Stromal cell of bone marrow (primary cell): Measurements from ENCODE around the gene HERPUD1.
A peak's percentile ranks its signal among the peaks of the same experiment; 100 is the strongest.

ENCODE experiments used
- DNase-seq: peaks from one replicate; pipeline ENCODE4 v3.0.0-alpha.2; 2012; ENCODE audit warnings: low read depth

Gene HERPUD1

DNA sequence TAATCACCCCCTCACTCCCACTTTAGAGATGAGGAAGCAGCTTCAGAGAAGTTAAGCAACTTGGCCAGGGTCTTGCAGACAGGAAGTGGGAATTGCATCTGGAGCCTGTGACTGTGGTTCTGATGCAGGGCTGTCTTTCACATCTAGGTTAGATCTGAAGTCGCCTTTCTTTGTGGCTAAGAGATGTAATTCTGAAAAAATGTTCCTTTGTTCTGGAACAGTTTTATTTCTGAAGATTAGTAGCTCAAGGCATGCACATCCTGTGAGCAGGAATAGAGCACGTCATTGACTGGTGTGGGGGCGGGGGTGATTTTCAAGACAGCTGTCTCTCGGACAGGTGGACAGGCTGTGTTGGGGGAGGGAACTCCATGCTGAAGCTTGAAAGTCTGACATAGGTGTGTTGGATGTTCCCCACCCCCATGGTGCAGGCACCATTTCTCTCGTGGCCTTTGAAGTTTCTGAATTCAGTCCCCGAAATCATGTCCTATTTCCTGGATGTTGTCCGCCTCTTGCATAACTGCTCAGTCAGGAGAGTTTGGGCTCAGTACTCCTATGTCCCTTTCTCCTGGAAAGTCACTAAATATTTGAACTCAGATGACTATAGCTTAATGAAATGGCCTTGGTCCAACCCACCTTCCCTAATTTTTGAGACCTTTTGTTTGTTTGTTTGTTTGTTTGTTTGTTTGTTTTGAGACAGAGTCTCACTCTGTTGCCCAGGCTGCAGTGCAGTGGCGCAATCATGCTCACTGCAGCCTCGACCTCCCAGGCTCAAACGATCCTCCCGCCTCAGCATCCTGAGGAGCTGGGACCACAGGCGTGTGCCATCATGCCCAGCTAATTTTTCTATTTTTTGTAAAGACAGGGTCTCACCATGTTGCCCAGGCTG, 21.0 kb upstream of the HERPUD1 start:
- no peak for DNase-seq

DNA sequence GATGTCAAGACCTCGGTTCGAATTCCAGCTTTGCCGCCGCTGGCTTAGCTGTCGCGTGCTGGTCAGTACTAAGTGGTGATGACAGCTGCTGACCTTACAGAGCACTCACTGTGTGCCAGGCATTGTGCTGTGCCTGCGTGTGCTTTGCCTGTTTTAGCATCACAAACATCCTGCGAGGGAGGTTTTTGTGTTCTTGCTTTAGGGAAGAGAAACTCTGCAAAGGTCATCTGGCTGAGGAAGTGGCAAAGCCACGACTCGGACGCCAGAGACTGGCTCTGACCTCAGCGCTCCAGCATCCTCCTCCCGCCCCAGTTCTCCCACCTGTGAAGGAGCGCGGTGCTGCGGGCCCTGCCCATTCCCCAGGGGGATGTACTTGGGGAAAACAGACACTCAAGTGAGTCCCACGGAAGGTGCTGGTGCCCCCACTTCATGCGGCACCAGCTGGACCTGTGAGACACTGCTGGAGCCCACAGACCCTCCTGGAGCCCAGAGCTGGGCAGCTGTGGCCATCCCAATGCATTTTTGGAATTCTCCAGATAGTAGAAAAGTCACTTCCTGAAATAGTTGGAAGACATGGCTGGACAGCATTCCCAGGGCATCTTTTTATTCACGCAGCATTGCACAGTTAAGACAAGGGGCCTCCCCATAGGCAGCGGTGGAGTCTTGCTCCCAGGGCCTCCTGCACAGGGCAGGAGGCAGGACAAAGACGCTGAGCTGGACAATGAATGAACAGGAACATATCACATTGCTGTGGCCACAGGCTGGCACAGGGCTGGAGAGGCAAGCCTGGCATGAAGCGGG, 20.0 kb upstream of the HERPUD1 start:
- no peak for DNase-seq

DNA sequence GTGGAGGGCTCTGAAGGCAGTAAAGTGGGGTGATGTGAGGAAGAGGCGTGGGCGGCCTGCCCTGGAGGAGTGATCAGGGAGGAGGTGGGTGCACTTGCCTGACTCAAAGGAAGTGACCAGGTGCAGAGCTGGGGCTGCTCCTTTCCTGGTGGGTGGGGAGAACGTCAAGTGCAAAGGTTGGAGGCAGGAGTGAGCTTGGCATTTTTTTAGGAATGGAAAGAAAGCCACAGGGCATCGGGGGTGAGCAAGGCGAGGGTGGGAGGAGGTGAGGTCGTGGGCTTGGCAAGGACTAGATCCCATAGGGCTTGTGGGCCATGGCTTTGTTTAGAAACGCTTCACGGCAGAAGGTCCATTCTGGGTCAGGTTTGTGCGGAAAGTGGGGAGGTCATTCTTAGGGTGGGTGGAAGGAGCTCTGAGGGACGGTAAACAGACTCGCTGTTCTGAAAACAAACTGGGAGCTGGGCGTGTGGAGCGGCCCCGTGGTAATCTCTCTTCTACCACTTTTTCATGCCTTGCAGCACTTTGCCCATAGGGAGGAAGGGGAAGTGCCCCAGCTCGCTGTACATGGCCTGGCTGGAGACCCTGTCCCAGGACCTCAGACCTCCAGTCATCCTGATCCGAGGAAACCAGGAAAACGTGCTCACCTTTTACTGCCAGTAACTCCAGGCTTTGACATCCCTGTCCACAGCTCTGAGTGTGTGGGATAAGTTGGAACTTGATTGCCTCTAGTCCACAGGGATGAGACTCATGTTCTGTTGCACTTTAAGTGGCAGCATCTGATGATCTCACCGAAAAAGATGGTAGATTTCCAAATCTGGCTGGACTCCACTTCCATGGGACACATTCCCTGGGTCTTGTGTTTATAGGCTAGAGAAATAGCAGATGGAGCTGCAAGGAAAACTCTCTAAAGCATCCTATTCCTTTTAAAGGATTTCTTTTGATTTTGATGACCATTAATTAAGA, 18.9 kb upstream of the HERPUD1 start:
- peak; percentile 84 for DNase-seq

DNA sequence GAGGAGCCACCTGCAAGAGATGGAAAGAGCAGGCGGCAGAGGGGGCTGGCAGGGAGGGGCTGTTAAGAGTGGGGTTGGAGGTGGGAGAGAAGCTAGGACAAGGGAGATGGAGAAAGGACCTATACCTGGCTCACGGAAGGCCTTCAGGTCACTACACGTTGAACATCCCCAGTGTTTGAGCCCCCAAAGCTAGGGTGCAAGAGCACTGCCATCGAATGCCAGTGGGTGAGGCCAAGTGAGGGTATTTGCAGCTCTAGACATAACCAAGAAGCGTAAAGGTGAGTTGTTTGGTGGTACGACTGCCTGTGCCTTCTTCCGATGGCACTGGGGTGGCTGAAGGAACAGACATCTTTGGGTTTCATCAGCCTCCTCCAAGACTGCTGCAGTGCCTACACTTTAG, 17.0 kb upstream of the HERPUD1 start:
- no peak for DNase-seq

DNA sequence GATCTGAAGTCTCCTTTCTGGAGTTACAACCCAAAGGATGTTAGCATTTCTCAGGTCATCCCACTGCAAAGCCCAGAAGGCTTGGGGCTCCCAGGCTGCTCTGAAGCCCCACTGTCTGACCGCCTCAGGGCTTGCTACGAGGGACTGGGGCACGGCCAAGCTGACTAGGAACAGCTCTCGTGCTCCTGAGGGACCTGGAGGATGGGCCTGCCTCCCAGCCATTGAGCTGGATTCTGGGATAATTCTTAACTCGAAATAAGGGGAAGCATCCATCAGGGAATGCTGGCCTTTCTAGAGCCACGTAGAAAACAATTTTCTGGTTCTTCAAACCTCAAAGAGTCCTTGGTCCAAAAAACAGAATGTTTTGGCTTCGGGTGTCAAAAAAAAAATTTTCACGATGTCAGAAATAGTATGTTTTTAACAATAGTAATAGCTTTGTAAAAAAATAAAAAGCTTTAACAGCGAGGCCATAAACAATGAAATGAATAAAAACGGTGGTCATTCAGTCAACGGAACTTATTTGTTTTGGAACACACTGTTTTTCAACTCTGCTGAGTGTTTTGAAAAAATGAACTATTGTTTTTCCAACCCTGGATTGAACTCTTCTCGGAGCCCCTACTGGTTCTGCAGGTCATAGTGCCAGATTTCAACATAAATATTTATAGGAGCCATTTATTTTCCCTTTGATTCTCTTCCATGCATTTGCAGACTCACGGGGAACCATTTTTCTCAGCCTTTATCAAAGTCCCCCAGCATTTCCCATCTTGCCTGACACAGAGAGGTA, 16.4 kb upstream of the HERPUD1 start:
- DNase-seq: peak; percentile 42

DNA sequence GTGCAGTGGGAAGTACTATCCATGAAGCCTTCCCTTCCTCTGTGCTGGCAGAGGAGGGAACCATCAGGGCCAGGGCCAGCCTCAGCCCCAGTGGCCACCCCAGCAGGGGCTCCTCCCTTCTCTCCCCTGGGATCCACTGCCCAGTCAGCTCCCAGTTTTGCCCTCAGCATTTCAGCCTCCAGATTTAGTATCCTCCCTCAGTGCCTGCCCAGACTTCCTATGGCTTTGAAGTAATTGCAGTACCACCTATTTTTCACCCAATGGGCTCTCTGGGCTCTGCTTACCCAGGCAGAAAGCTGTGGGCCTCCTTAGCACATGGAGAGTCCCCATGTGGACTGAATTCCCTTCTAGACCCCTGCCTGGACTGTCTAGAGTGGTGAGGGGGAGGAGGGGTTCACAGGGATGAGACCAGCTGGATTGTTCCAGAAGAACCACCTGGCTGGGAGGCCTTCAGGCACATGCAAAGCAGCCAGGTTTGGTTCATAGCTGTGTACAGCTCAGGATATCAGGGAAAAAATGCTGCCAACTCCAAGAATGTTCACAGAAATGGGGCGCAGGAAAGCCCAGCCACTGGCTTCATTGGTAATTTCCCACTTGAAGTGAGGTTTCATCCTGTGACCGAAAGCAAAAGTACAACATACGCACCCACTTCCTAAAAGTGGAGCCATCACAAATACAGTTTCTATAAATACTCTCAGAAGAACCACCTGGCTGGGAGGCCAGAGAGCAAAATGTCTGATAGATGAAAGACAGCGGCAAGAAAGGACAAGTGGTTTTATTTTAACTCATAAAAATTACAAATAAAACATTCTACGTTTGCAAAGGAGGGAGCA, 15.2 kb upstream of the HERPUD1 start:
- DNase-seq: no peak

DNA sequence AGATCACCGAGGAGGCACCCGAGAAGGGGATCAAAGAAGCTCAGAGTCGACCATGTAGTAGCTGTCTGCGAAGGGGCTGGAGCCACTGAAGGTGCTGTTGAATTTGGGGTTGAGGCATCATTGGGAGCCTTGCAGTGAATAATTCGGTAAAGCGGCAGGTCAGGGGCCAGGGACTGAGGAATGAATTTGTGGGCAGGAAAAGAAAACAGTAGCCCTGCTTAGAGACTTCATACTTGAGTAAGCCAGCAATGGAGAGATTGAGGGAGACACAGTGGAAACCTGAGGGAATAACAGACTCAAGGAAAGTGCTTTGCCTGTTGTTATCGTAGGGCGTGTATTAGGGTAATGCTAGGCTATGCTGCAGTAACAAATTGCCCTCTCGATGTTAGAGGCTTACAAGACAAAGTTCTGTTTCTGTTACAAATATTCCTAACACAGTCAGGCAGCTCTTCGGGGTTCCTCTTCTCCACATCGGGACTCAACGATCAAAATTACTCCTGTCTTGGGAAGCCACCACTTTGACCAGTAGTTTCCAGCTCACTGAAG, 13.4 kb upstream of the HERPUD1 start:
- no peak for DNase-seq

DNA sequence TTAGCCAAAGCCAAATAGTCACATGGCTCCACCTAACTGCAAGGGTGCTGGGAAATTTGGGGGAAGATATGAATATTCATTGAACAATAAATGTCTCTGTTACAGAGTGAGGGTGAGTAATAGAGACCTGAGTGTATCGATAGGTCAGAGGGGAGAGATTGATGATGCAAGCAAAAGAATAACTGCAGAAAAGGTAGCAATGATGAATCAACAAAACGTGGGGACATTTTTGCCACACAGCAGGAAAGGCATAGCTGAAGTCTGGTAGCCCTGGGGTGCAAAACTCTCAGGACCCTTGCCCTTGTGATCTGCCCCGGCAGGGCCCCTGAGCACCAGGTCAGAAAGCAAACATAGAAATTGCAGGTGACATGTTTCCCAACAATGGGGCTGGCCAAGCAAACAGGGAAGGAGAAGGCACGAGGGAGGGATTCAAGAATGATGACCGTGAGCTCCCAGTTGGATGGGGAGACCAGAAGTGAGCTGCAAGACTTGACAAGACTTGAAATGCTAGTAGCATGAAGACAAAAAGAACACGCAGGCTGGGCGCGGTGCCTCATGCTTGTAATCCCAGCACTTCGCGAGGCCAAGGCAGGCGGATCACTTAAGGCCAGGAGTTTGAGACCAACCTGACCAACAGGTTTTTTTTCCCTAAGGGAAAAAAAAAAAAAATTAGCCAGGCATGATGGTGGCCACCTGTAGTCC, 12.7 kb upstream of the HERPUD1 start:
- no peak for DNase-seq

DNA sequence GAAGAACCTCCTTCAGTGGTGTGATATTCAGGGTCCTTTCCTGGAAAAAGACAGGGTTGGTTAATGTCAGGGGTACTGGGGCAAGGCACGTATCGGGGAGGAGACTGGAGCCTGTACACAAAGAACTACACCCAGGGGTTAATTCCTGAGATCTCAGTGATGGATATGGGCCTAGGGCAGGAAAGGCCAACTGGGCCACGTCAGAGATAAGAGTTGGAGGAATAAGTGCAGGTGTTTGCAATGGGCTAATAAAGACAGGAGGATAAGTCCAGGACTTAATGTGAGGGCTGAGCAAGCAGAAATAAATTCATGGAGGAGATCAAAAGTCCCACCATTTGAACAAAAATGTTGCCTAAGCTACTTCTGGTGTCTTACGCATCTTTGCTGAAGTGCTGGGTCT, 10.4 kb upstream of the HERPUD1 start:
- DNase-seq: no peak

DNA sequence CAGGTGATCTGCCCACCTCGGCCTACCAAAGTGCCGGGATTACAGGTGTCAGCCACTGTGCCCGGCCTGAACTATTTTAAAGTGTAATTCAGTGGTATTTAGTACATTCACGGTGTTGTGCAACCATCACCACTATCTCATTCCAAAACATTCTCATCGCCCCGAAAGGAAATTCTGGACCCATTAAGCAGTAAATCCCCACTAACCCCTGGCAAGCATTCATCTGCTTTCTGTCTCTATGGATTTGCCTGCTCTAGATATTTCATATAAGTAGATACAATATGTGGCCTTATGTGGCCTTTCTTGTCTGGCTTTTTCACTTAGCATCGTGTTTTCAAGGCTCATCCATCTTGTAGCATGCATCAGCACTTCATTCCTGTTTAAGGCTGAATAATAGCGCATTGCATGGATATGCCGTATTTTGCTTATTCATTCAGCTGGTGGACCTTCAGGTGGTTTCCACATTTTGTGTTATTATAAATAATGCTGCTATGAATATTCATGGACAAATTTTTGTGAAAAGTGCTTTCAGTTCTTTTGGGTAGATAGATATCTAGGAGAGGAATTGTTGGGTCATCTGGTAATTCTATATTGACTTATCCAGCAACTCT, 8.4 kb upstream of the HERPUD1 start:
- DNase-seq: no peak

DNA sequence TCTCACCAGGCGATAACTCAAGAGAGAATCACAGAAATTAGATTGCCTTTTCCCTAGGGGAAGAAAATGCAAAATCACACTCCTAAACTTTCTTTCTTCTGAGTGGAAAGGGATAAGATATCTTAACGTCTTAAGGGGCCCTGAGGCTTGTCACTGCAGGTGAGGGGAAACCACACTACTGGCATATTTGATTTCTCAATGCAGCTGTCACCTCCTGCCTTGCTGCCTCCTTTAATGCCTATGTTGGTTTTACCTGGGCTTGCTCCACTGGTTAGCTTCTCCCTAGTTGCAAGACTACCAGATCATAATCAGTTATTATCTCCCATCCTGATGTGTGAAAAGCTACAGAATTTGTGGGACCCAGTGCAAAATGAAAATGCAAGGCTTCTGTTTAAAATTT, 4.5 kb upstream of the HERPUD1 start:
- DNase-seq: no peak

DNA sequence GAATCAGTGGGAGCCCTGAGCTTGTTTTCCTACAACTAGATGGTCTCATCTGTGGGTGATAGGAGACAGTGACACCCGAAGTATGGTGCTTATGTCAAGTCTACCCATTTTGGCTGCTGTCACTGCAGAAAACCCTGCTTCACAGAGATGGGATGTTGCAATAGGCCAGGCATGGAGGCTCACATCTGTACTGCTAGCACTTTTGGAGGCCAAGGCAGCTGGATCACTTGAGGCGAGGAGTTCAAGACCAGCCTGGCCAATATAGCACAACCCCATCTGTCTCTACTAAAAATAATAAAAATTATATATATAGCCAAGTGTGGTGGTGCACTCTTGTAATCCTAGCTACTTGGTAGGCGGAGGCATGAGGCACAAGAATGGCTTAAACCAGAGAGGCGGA, 2.3 kb upstream of the HERPUD1 start:
- DNase-seq: no peak

DNA sequence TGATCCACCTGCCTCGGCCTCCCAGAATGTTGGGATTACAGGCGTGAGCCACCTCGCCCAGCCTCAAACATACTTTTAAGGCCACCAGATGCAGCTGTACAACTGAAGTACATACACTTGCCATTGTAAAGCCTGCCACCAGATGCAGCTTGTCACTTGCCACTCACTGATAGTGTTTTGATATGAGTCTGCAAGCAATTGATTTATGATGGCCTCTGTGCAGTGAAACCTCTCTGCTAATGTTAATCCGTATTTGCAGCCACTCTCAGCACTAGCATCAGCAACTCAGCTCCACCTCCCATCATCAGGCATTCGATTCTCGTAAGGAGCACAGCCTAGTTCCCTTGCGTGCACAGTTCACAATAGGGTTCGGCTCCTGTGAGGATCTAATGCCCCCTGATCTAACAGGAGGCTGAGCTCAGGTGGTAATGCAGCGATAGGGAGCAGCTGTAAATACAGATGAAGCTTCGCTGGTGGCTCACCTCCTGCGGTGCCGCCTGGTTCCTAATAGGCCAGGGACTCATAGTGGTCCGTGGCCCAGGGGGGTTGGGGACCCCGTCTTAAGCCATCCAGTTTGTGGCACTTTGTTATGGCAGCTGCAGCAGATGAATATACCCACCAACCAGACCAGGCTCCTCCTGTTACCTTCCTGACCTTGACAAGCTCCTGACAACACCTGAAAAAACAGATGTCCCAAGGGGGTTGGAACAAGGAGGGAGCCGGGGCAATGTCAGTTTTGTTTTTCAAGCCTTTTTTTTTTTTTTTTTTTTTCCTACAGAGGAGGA, 1.3 kb upstream of the HERPUD1 start:
- DNase-seq: no peak

DNA sequence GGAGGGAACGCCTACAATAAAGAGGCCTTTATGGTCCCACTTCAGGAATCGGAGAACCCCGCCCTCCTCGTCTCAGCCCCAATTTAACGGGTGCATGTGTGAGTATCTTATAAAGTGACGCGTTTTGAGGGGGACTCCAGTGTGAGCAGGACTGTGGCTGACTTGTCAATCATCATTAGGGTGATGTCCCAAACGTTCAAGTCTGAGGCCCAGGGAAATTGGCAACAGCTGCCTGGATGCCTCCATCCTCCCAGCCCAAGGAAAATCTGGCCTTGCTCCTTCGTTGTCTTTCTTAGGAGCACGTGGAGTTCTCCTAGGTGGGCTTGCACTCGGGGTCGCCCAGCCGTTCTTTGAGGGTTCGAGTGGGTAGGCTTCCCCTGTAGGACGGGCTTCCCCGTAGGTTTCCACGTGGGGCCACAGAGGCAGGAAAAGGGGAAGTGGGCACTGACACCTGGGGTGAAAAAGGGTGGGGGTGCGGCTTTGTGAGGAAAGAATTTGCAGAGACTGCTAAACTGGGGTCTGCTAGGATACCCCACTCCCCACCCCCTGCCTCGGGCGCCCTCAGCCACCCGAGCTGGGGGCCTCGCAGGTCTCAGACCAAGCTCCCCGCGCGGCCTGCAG, 561 bp upstream of the HERPUD1 start:
- DNase-seq: no peak

DNA sequence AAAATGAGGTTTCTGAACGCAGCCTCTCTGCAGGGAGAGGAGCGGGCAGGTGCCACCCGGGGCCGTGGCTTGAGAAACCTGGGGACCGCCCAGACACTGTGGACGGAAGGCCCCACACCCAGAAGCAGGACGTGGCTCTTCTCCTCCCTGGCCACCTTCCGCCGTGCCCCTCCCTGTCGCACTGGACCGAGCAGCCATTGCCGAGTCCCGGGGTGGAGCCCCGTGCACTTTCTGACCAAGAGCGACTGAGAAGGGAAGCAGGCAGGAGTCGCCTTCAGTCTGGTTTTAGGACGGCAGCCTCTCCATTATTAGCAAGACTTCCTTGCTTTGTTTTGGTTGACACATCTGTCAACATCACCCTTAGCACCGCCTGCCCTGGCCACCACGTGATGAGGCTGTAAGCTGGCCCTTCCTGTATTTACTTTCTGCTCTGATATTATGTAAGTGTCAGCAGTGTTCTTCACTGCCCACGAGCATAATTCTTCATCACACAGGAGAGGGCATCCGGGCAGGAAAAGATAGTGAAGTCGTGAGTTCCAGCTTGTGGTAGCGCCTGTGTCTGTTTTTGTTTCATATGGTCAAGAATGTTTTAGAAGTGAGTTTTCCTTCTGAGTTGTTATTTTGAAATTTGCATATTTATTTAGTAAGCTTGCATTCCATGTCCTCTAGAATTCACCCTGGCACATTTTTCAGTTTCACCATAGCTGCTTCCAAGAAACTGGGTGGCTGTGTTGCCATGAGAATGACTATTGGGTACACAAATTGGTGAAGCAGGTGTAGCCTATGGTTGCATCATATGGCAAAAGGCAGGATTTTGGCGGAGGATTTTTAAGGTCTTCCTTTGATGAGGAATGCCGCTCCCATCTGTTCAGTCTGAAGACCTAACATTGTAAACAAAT, 1.0 kb downstream of the HERPUD1 start:
- peak; percentile 69 for DNase-seq

DNA sequence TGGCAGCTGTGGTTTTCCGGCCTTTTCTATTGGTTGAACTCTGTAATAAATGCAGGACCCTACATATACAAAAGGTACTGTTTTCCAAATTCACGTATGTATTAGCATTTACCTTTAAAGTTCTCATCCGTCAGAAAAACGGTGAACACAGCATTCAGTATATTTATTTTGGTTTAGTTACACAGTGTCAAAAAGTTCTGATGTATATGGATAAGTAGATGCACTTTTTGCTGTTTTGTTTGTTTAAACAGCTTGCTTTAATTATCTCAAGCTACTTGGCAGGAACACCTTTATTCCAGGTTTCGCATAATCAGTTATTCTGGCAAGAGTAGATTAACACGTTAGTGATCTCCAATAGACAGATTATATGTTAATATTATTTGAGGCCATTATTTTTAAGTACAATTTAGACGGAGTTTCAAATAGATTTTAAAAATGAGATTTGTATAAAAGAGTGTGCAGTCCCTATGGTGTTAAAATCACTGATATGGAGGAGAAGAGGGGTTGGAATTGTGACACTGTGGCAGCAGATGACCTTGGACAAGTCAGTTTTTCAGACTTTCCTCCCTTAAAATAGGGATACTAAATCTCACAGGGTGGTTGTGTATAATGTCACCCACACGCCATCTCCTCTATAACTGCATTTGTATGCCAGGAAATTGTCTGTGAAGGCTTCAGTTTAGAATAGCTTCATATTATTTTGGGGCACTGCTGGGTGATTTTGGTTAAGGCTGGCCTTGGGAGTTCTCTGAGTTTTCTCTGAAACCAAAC, 2.1 kb downstream of the HERPUD1 start:
- no peak for DNase-seq
